GM12872 (cell line): Measurements from ENCODE around the gene CFAP206.

ENCODE experiments used
- CTCF ChIP-seq: IDR thresholded peaks from 3 replicates; pipeline ENCODE4 v1.5.1; 2011; ENCODE audit warnings: low read depth, mild to moderate bottlenecking, low read length, moderate library complexity; ENCODE audit not compliant: insufficient read depth

CFAP206 gene, protein sequence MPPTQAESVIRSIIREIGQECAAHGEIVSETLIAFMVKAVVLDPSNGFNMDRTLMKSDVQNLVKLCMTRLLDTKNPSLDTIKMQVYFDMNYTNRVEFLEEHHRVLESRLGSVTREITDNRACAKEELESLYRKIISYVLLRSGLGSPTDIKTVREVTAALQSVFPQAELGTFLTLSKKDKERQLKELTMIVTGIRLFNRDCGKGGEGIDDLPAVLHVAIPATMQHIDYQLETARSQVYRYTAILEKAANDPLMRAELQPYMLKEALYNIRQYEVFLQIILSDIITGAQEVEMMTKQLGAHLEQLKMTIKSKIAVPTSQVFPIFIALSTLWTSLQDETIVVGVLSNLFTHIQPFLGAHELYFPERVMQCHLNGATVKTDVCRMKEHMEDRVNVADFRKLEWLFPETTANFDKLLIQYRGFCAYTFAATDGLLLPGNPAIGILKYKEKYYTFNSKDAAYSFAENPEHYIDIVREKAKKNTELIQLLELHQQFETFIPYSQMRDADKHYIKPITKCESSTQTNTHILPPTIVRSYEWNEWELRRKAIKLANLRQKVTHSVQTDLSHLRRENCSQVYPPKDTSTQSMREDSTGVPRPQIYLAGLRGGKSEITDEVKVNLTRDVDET

DNA sequence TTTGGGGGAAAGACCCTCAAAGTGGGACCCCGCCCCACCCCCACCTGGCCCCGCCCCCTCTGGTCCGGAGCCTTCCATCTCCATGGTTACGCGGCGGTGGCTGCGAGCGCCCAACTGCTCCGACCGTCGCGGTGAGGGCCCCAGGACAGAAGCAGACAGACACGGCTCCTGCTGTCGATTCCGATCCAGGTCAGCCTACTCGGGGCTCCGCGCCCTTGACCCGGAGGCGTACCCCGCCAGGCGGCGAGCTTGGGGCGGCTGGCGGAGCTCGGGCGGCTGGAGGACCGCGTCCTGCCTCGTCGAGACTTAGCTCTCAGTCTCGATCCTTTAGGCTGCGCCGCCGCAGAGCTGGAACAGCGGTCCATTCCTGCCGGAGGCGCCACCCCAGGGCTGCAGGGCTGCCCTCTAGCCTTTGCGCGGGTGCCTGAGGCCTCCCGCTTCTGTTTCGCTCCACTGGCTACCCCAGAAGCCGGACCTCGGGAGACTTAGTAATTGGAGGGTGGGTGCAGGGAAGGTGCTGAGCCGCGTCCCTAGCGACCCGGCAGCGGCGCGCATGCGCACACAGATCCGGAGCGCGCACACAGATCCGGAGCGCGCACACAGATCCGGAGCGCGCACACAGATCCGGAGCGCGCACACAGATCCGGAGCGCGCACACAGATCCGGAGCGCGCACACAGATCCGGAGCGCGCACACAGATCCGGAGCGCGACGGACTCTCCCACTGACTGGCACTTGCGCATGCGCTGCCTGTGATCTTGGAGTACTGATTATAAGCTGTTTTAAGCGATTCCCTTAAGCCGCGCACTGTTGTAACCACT, at the start of gene CFAP206:
Gene CFAP206 (plus strand): TSS at position 72 of the 820 bp plus-strand sequence. CDS start 1,868 bp downstream, outside the sequence.
- peak; percentile 32; the same call in 1 of the 3 replicates for TF ChIP-seq CTCF

GRCh38 chr6:87364602-87365252, 43.0 kb upstream of the CFAP206 start:
- TF ChIP-seq CTCF: no peak

- no peak for TF ChIP-seq CTCF
These were observed 41.5 kb upstream of the CFAP206 start for GRCh38 chr6:87366072-87366827.

DNA sequence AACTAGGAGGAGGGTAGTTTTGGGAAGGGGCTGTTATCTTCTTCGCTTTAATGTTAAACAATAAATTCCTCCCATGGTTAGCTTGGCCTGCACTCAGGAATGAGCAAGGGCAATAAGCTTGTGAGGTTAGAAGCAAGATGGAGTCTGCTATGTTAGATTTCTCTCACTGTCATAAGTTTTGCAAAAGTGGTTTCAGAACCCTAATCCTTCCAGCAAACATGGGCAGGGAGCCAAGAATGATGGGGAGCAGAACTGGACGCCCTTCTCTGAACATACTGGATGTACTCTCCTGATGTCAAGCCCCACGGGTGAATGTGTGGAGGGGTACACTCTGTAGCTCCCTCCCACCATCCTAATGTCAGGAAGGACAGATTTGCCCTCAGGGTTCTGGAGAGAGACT, 40.9 kb upstream of the CFAP206 start:
- no peak for TF ChIP-seq CTCF

DNA sequence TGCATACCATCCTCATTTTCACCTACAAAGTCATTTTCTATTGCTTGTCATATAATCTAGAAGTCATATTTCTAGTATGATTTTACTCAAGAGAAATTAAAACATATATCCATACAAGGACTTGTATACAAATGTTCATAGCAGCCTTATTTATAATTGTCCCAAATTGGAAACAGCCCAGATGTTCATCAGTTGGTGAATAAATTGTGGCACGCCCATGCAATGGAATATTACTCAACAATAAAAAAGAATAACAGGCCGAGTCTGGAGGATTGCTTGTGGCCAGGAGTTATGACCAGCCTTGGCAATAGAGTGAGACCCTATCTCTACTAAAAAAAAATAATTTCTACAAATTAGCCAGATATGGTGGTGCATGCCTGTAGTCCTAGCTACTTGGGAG, 34.4 kb upstream of the CFAP206 start:
- no peak for TF ChIP-seq CTCF

GRCh38 chr6:87375315-87375714, 32.5 kb upstream of the CFAP206 start:
- no peak for TF ChIP-seq CTCF
